Psoas muscle (tissue), 8 donors: ENCODE data around the gene PIRT. TPM values are rescaled to one million over a fixed set of nuclear protein-coding genes. Genes with fewer than 3 reads are reported as not detected.
"Not testable (repeated sequence)": the region's sequence is repeated elsewhere in the genome, so short reads cannot be mapped to it uniquely, and the experiment has no call there.

Experiments used
- ATAC-seq, 4 donors: fragments of 200-7000 bp; cut with Tn5 transposase; one replicate each; pipeline ENCODE4 v1.9.1; 2020; ENCODE audit warnings: moderate library complexity in 3 of 4, mild to moderate bottlenecking in 2 of 4
- DNase-seq, 2 donors: peaks; one replicate each; pipeline ENCODE4 v3.0.0-alpha.2; 2020
- H3K27ac ChIP-seq: fragments of 200-600 bp; one replicate; pipeline ENCODE4 v1.8.0; 2022
- H3K27me3 ChIP-seq, 3 donors: fragments of 200-600 bp in 1 of 3; one replicate each; pipeline versions ENCODE4 v1.6.1 to v1.8.0; 2013 to 2022; ENCODE audit warnings: low read length in 2 of 3, mild to moderate bottlenecking in 2 of 3, moderate library complexity in 1 of 3; ENCODE audit not compliant: insufficient read depth in 3 of 3
- H3K36me3 ChIP-seq, 2 donors: fragments of 200-600 bp in 1 of 2; one replicate each; pipeline versions ENCODE4 v1.6.1 to v1.8.0; 2013 to 2022; ENCODE audit warnings: low read depth in 1 of 2, mild to moderate bottlenecking in 1 of 2, moderate library complexity in 1 of 2; ENCODE audit not compliant: insufficient read depth in 1 of 2
- H3K4me1 ChIP-seq: fragments of 200-600 bp; one replicate; pipeline ENCODE4 v1.8.0; 2022
- H3K4me3 ChIP-seq: fragments of 200-600 bp; one replicate; pipeline ENCODE4 v1.8.0; 2022; ENCODE audit warnings: mild to moderate bottlenecking
- H3K9me3 ChIP-seq: fragments of 200-600 bp; one replicate; pipeline ENCODE4 v1.8.0; 2022
- WGBS, 3 donors: extraction: QIAGEN DNeasy Blood & Tissue Kit; methylation state at CpG; one replicate each; pipeline versions ENCODE4 v1.1.6 to v1.1.7; 2013; 5-methylcytosine and 5-hydroxymethylcytosine counted together
- intact Hi-C, 2 donors: fragments of 100-400 bp; cut with DNase I; formaldehyde crosslinking; loops; one replicate each; pipeline versions ENCODE4 v1.11.0 to v1.14.2; 2022
- polyA plus RNA-seq, 3 donors: library from polyadenylated mRNA; stranded (reverse); fragments of 200-250 nt; gene quantifications; one replicate each; pipeline ENCODE4 v1.2.3, GENCODE V29; 2013
- total RNA-seq, 4 donors: library from RNA; stranded (reverse); fragmentation: NEBNext Ultra II Directional in 2 of 4; extraction: Animal tissue kit (Norgen Biotek cat#: 25700) in 2 of 4; gene quantifications; one replicate each; pipeline versions ENCODE4 v1.2.1 to v1.2.4, GENCODE V29; 2021 to 2023
- TF ChIP-seq, protein P1 (sequence below): fragments of 200-600 bp; IDR thresholded peaks from one replicate; pipeline ENCODE4 v1.8.0; 2022; ENCODE audit warnings: antibody characterized with exemption
- donor health status: healthy with polysubstance abuse.
- donor health status: DM: no; HTN: no; CAD: no; lungs with moderate emphysema.
- donor health status: Bipolar disorder and iron deficiency.
- donor health status: healthy.
- donor health status: DM: yes; HTN: yes; CAD: no.
- donor health status: DM: no; HTN: no; CAD: no.
- donor health status: DM: no; HTN: no; CAD: no.
- donor health status: DM: yes; HTN: yes; CAD: no.

Gene PIRT
- total and polyA plus RNA-seq, 7 donors, result 0.01 TPM; not detected in 6

DNA sequence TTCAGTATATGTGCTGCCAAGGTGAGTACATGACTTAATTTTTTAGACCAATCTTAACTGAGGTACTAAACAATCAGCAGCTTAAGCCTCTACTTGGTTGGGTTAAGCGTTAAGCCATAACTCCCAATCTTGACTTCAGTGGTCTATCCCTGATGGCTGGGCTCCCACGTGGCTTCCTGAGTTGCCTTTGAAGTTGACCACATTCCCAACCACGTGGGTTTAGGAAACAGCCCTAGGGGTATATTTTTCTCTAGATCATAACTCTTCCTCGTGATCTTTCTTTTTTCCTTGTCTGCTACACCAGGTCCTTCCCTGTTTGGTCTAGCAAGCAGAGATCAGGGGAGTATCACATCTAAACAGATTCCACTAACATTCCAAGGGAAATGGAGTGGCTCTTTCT lies 20.1 kb upstream of the PIRT start:
- H3K27ac ChIP-seq, result no peak overlapping the region
- DNase-seq, result no peak
- no peak overlapping the region for H3K4me3 ChIP-seq
- intact Hi-C loops, result no loop called here
- no peak for ATAC-seq
- TF ChIP-seq, protein P1, sequence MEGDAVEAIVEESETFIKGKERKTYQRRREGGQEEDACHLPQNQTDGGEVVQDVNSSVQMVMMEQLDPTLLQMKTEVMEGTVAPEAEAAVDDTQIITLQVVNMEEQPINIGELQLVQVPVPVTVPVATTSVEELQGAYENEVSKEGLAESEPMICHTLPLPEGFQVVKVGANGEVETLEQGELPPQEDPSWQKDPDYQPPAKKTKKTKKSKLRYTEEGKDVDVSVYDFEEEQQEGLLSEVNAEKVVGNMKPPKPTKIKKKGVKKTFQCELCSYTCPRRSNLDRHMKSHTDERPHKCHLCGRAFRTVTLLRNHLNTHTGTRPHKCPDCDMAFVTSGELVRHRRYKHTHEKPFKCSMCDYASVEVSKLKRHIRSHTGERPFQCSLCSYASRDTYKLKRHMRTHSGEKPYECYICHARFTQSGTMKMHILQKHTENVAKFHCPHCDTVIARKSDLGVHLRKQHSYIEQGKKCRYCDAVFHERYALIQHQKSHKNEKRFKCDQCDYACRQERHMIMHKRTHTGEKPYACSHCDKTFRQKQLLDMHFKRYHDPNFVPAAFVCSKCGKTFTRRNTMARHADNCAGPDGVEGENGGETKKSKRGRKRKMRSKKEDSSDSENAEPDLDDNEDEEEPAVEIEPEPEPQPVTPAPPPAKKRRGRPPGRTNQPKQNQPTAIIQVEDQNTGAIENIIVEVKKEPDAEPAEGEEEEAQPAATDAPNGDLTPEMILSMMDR, result no peak
- H3K4me1 ChIP-seq, result no peaks in the 10 kb centered on the region
- H3K27me3 ChIP-seq, result no peaks in the 10 kb centered on the region
- no peaks in the 10 kb centered on the region for H3K36me3 ChIP-seq
- WGBS, 3 donors, result 36 to 48% (median 46%) methylated on average over 4 of the region's 4 CpGs
- H3K9me3 ChIP-seq, result no peaks in the 10 kb centered on the region

DNA sequence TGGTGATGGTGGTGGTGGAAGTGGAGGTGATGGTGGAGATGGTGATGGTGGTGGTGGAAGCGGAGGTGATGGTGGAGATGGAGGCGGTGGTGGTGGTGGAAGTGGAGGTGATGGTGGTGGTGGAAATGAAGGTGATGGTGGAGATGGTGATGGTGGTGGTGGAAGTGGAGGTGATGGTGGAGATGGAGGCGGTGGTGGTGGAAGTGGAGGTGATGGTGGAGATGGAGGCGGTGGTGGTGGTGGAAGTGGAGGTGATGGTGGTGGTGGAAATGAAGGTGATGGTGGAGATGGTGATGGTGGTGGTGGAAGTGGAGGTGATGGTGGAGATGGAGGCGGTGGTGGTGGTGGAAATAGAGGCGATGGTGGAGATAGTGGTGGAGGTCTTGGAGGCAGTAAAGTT lies 8.7 kb upstream of the PIRT start:
- not testable (repeated sequence) for DNase-seq, H3K27ac ChIP-seq, H3K27me3 ChIP-seq, H3K4me3 ChIP-seq, H3K36me3 ChIP-seq, ATAC-seq, H3K4me1 ChIP-seq, H3K9me3 ChIP-seq
- WGBS, 3 donors, result 96% methylated on average over 6 of the region's 6 CpGs
- intact Hi-C loops, result loop anchor here in 1 of 2 donors (5.0 kb wide), 1 partner anchor 199 kb away; no protein-coding TSS in a partner anchor

DNA sequence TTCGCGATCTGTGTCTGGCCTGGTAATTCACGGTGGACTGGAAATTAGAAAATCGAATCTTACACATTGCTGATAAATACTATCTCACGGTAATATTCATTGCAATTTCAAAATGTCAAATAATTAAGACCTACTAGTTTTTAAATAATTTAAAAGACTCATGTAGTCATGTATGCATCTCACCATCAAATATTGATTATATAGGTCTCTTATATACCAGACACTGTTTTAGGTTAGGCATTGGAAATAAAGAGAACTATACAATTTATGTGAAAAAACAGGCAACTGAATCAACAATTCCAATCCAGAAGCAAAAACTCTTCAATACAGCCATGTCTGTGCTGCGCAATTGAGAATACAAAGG lies 7.5 kb upstream of the PIRT start:
- TF ChIP-seq, protein P1, result no peak
- ATAC-seq (no peak), DNase-seq (no peak)
- H3K27ac ChIP-seq, result no peak overlapping the region
- intact Hi-C loops, result loop anchor here (1.0 to 5.0 kb wide), 3 partner anchors 108 to 198 kb away; no protein-coding TSS in a partner anchor
- 17 to 19% (median 18%) methylated on average over 6 of the region's 6 CpGs for WGBS, 3 donors
- no peaks in the 10 kb centered on the region for H3K4me1 ChIP-seq
- H3K4me3 ChIP-seq, result peak overlapping the region; percentile 64
- H3K36me3 ChIP-seq, result no peaks in the 10 kb centered on the region
- peaks cover 0 to 2% (median 0%) of the 10 kb centered on the region in 3 donors for H3K27me3 ChIP-seq
- no peaks in the 10 kb centered on the region for H3K9me3 ChIP-seq

DNA sequence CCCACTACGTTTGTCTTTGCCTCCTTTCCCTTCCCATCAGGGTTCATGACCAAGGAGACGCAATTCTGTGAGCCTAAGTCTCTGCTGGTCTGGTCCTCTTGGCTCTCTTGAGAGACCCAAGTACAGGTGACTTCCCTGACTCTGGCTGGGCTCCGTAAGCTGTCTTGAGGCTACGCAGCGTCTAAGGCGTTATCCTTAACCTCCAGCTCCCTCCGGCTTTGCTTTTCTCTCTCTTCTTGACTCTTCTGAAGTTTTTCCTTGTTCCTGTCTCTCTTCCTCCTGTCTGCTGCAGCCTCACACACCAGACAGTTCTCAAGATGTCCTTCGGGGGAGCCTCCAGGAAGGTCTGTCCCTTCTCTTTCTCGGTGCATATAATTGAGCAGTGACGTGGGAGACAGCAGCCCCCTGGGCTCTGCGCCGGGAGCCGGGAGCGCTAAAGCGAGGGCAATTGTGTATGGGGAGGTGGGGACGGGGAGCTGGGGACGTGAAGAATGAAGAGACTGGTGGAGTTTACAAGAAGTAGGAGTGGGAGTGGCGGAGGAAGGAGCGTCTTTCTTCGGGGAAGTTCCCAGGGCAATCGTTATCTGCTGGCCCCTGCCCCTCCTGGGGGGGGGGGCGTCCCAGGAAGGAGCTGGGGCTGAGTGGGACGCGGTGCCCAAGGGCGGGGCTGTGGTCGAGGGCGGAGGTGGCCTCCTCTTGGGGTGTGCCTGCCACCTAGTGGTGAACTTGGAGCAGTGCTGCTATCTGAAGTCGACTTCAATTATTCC lies 6.9 kb upstream of the PIRT start:
- Histone ChIP-seq H3K36me3 (no peaks in the 10 kb centered on the region), H3K9me3 (no peaks in the 10 kb centered on the region), H3K27me3 (peaks cover 0 to 2% (median 0%) of the 10 kb centered on the region in 3 donors), H3K27ac (no peak overlapping the region), H3K4me3 (peak overlapping the region; percentile 64), H3K4me1 (no peaks in the 10 kb centered on the region)
- 9 to 11% (median 10%) methylated on average over 28 of the region's 28 CpGs for WGBS, 3 donors
- TF ChIP-seq, protein P1, result peak; percentile 96
- intact Hi-C loops, result loop anchor here (1.0 to 5.0 kb wide), 5 partner anchors 108 to 923 kb away; no protein-coding TSS in a partner anchor
- ATAC-seq, result peak; percentile 94 to 99 (median 95)
- DNase-seq, result peak; percentile 75 to 84

DNA sequence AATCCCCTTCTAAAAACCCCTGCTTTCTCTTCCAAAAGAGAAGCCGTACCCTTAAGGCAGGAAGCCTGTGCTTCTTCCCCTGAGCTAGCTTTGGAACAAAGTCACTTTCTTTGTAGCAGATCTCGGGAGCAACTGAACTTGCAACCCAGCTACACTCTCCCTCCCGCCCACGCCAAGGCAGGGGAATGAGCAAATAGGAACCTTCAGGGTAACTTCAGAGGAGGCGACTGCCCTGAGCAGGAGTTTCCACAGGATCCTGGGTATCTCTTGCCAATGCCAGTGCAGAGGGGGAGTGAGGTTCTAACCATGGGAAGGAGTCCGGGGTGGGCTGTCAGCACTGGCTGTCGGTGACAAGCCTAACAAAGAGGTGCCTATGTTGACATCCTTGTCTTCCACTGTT lies 5.9 kb upstream of the PIRT start:
- TF ChIP-seq, protein P1, result no peak
- Histone ChIP-seq H3K27ac (no peak overlapping the region), H3K36me3 (no peaks in the 10 kb centered on the region), H3K27me3 (no peaks in the 10 kb centered on the region), H3K4me1 (no peaks in the 10 kb centered on the region), H3K4me3 (no peak overlapping the region), H3K9me3 (no peaks in the 10 kb centered on the region)
- WGBS, 3 donors, result 60 to 68% (median 63%) methylated on average over 7 of the region's 7 CpGs
- DNase-seq, result no peak
- no peak for ATAC-seq
- intact Hi-C loops, result loop anchor here (1.0 to 5.0 kb wide), 3 partner anchors 107 to 922 kb away; no protein-coding TSS in a partner anchor
